Measurements from ENCODE around the gene HTT-AS.

GRCh38 chr4:3022112-3022511 lies 52.2 kb downstream of the HTT-AS start:
- TF ChIP-seq TAF1 (IDR thresholded peaks at IDR 0.05; ENCODE audit: borderline replicate concordance, insufficient read depth, low read length) (no peak), POLR2AphosphoS5 (IDR thresholded peaks at IDR 0.05; ENCODE audit: low read depth, low read length) (no peak), SIN3A (IDR thresholded peaks at IDR 0.05; ENCODE audit: borderline replicate concordance, insufficient read depth, low read length) (no peak)

Data from PFSK-1 (cell line).